K562 (cell line): ENCODE data around the gene KCNK1. TPM values are rescaled to one million over a fixed set of nuclear protein-coding genes. Genes with fewer than 3 reads are reported as not detected.

Source experiments
- ATAC-seq: fragments of 200-7000 bp; cut with Tn5 transposase; 3 replicates; pipeline ENCODE4 v1.9.1; 2020; ENCODE audit warnings: moderate library complexity
- BruUV-seq: library from RNA; stranded (reverse); fragments of 400-500 nt; replicated peaks from 2 replicates; lab custom pipeline; 2021; lab: Mats Ljungman, UMichigan
- CTCF ChIA-PET: fragments of 300-600 bp; formaldehyde crosslinking; extraction: SDS; loops from one replicate; lab custom pipeline; 2021; ENCODE audit warnings: low intra/inter-chr PET ratio; lab: Yijun Ruan, JAX
- POLR2A ChIA-PET: fragments of 300-600, 350-650 bp; sonication (Branson Sonifier 250); formaldehyde crosslinking; extraction: SDS; loops from one replicate; lab custom pipeline; 2021; ENCODE audit warnings: antibody characterized with exemption, inconsistent platforms; lab: Yijun Ruan, JAX
- DNase-seq, 4 experiments: peaks; one replicate each; pipeline versions ENCODE4 v3.0.0 to v3.0.0-alpha.2; 2011 to 2018; ENCODE audit warnings: low spot score in 3 of 4, mixed read lengths in 3 of 4; ENCODE audit errors: extremely low read depth in 1 of 4
- FAIRE-seq: peaks from 2 replicates; lab custom pipeline; 2011; peaks lifted over from hg19 to GRCh38; lab: Jason Lieb, UNC
- H2AFZ ChIP-seq: 2 replicates; pipeline ENCODE4 v1.6.0; 2011; ENCODE audit warnings: low read depth, low read length, control low read depth, inconsistent platforms
- H3K27ac ChIP-seq: fragments of 200-600 bp; 3 replicates; pipeline ENCODE4 v1.8.0; 2011; ENCODE audit warnings: low read depth, mild to moderate bottlenecking, control low read depth, inconsistent platforms, low read length, moderate library complexity, mixed read lengths; ENCODE audit errors: extremely low read depth
- H3K27me3 ChIP-seq, 2 experiments: fragments of 300-600 bp in 1 of 2; 2 replicates in 1 of 2; 3 replicates in 1 of 2; pipeline versions ENCODE4 v1.6.0 to v1.8.0; 2011; ENCODE audit warnings: inconsistent platforms in 2 of 2, low read length in 2 of 2, mild to moderate bottlenecking in 1 of 2, mixed read lengths in 1 of 2, moderate library complexity in 1 of 2; ENCODE audit not compliant: control insufficient read depth in 2 of 2, insufficient read depth in 2 of 2
- H3K36me3 ChIP-seq: fragments of 300-600 bp; 3 replicates; pipeline ENCODE4 v1.8.0; 2011; ENCODE audit warnings: mild to moderate bottlenecking, low read length, inconsistent platforms; ENCODE audit not compliant: control insufficient read depth, insufficient read depth
- H3K4me1 ChIP-seq, 2 experiments: fragments of 200-600 bp in 1 of 2; replicated peaks in 1 of 2; 2 replicates in 1 of 2; 3 replicates in 1 of 2; pipeline versions ENCODE4 v1.5.1 to v1.8.0; 2011; ENCODE audit warnings: inconsistent platforms in 2 of 2, low read length in 2 of 2, mild to moderate bottlenecking in 1 of 2, mixed read lengths in 1 of 2, moderate library complexity in 1 of 2; ENCODE audit not compliant: control insufficient read depth in 2 of 2, insufficient read depth in 2 of 2
- H3K4me2 ChIP-seq: 2 replicates; pipeline ENCODE4 v1.6.1; 2011; ENCODE audit warnings: low read length, control low read depth, inconsistent platforms, mixed read lengths; ENCODE audit not compliant: insufficient read depth
- H3K4me3 ChIP-seq: fragments of 200-600 bp; sonication (generic), shearing (Covaris generic); 2 replicates; pipeline ENCODE4 v1.5.1; 2016; ENCODE audit warnings: control low read depth, inconsistent platforms
- H3K79me2 ChIP-seq: fragments of 200-600 bp; 3 replicates; pipeline ENCODE4 v1.8.0; 2011; ENCODE audit warnings: low read length, inconsistent platforms; ENCODE audit not compliant: control insufficient read depth, insufficient read depth
- H3K9ac ChIP-seq, 2 experiments: 2 replicates each; pipeline versions ENCODE4 v1.6.0 to v1.6.1; 2011; ENCODE audit warnings: low read depth in 2 of 2, low read length in 2 of 2, control low read depth in 1 of 2, inconsistent platforms in 1 of 2, mild to moderate bottlenecking in 1 of 2, mixed read lengths in 1 of 2; ENCODE audit not compliant: insufficient read depth in 1 of 2
- H3K9me1 ChIP-seq: one replicate; pipeline ENCODE4 v1.6.0; 2011; ENCODE audit warnings: inconsistent platforms, mild to moderate bottlenecking, low read length, moderate library complexity; ENCODE audit not compliant: control insufficient read depth, insufficient read depth
- H3K9me3 ChIP-seq: replicated peaks from 2 replicates; pipeline ENCODE4 v1.5.1; 2011; ENCODE audit warnings: low read depth, low read length, inconsistent platforms; ENCODE audit not compliant: control insufficient read depth, insufficient read depth
- H4K20me1 ChIP-seq: replicated peaks from 2 replicates; pipeline ENCODE4 v1.6.1; 2011; ENCODE audit warnings: low read length, inconsistent platforms, mixed read lengths; ENCODE audit not compliant: control insufficient read depth, insufficient read depth
- L3MBTL2 ChIP-seq: fragments of 450-650 bp; IDR thresholded peaks from 2 replicates; pipeline ENCODE4 v1.6.1; 2016; ENCODE audit warnings: mild to moderate bottlenecking, moderate library complexity
- MGA ChIP-seq: fragments of 450-650 bp; IDR thresholded peaks from 2 replicates; pipeline ENCODE4 v1.6.1; 2016; ENCODE audit warnings: mild to moderate bottlenecking, moderate library complexity
- NRF1 ChIP-seq, 2 experiments: fragments of 450-650 bp; IDR thresholded peaks in 1 of 2; conservative IDR thresholded peaks in 1 of 2; 2 replicates each; pipeline ENCODE4 v1.6.1; 2014; ENCODE audit warnings: mild to moderate bottlenecking in 2 of 2
- RBM15 ChIP-seq: fragments of 200-400 bp; formaldehyde crosslinking; IDR thresholded peaks from 2 replicates; pipeline ENCODE4 v1.6.1; 2018; ENCODE audit warnings: mild to moderate bottlenecking, low read length, moderate library complexity; ENCODE audit not compliant: insufficient read depth
- ZNF280B ChIP-seq: fragments of 250-450 bp; sonication (Bioruptor Pico); IDR thresholded peaks from 2 replicates; pipeline ENCODE4 v1.5.1; 2021; ENCODE audit warnings: mild to moderate bottlenecking
- WGBS: fragments of 100-300 bp; shearing (Covaris generic); methylation state at CpG from one replicate; pipeline ENCODE4 v1.1.6; 2016; ENCODE audit warnings: low coverage, mixed read lengths; ENCODE audit not compliant: insufficient coverage; ENCODE audit errors: missing lambda C conversion rate; 5-methylcytosine and 5-hydroxymethylcytosine counted together
- in situ Hi-C: fragments of 300-500 bp; cut with MboI; formaldehyde crosslinking; loops from 4 replicates; pipeline ENCODE4 v1.15.0; 2018; ENCODE audit warnings: inconsistent platforms, mixed read lengths
- intact Hi-C: fragments of 100-400 bp; cut with micrococcal nuclease; formaldehyde crosslinking; loops from 2 replicates; pipeline ENCODE4 v1.14.2; 2022
- polyA plus RNA-seq, 8 experiments: library from polyadenylated mRNA; depleted of rRNA in 4 of 8; stranded (reverse) in 5 of 8; unstranded in 3 of 8; fragments of >200 nt; fragmentation: Nextera tagmentation in 2 of 8; fragmentation: Illumina TruSeq in 1 of 8; extraction: Ambion mirVana in 2 of 8; extraction: Trizol in 1 of 8; gene quantifications; 2 replicates each; pipeline versions ENCODE4 v1.2.1 to v1.2.3, GENCODE V29; 2011 to 2014; ENCODE audit warnings: inconsistent platforms in 1 of 8, missing spikeins in 1 of 8
- total RNA-seq, 7 experiments: library from RNA; depleted of rRNA in 6 of 7; stranded (reverse); fragments of >200 nt in 6 of 7; fragmentation: Illumina TruSeq in 2 of 7; extraction: Trizol in 2 of 7; gene quantifications; 2 replicates each; pipeline versions ENCODE4 v1.2.1 to v1.2.3, GENCODE V29; 2011 to 2021; ENCODE audit warnings: low replicate concordance in 1 of 7
- TF ChIP-seq, protein P1 (sequence below): sonication (generic); formaldehyde crosslinking; IDR thresholded peaks from 2 replicates; pipeline ENCODE4 v1.8.1; 2023; ENCODE audit warnings: mild to moderate bottlenecking, missing genetic modification reagents
- TF ChIP-seq, protein P2 (sequence below): fragments of 250-450 bp; sonication (Bioruptor Pico); IDR thresholded peaks from 2 replicates; pipeline ENCODE4 v1.8.0; 2021; ENCODE audit warnings: moderate library complexity, mild to moderate bottlenecking, inconsistent platforms

KCNK1 gene
- total and polyA plus RNA-seq, 9 of the 15 experiments (the other 6 are each of a cell fraction or from before 2014, with no cell fraction given) = 3.1 to 22.7 (median 6.0) TPM

- Histone ChIP-seq H3K79me2 (no peaks in the 10 kb centered on the region), H3K4me2 (no peak overlapping the region), H3K27ac (no peak overlapping the region), H2AFZ (no peak overlapping the region), H4K20me1 (no peaks in the 10 kb centered on the region), H3K4me3 (no peak overlapping the region), H3K27me3 (no peaks in the 10 kb centered on the region), H3K9ac (no peak overlapping the region), H3K4me1 (peaks cover 0 to 6% of the 10 kb centered on the region in 2 experiments; a peak in 2 of 5 replicates), H3K9me1 (no peaks in the 10 kb centered on the region), H3K9me3 (peaks cover 10% of the 10 kb centered on the region), H3K36me3 (no peaks in the 10 kb centered on the region)
- BruUV-seq = no TSS peak
- POLR2A ChIA-PET = no interaction called here
- WGBS = 22% methylated on average over 4 of the region's 4 CpGs
- in situ Hi-C loops = no loop called here
- no peak for DNase-seq
- CTCF ChIA-PET = no interaction called here
- no peak for ATAC-seq
- intact Hi-C loops = no loop called here
- FAIRE-seq = no peak
- no peak for TF ChIP-seq L3MBTL2
- no peak for TF ChIP-seq ZNF280B (CRISPR knock-in tag)
- TF ChIP-seq RBM15 = no peak
- TF ChIP-seq NRF1 (conservative IDR thresholded peaks at IDR 0.05 in 1 of 2, IDR thresholded peaks at IDR 0.05 in 1 of 2) = no peak
- TF ChIP-seq, protein P1, sequence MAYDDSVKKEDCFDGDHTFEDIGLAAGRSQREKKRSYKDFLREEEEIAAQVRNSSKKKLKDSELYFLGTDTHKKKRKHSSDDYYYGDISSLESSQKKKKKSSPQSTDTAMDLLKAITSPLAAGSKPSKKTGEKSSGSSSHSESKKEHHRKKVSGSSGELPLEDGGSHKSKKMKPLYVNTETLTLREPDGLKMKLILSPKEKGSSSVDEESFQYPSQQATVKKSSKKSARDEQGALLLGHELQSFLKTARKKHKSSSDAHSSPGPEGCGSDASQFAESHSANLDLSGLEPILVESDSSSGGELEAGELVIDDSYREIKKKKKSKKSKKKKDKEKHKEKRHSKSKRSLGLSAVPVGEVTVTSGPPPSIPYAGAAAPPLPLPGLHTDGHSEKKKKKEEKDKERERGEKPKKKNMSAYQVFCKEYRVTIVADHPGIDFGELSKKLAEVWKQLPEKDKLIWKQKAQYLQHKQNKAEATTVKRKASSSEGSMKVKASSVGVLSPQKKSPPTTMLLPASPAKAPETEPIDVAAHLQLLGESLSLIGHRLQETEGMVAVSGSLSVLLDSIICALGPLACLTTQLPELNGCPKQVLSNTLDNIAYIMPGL = no peak
- TF ChIP-seq, protein P2, sequence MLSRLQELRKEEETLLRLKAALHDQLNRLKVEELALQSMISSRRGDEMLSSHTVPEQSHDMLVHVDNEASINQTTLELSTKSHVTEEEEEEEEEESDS (CRISPR knock-in tag) = no peak
- no peak for TF ChIP-seq MGA
Measured at GRCh38 chr1:233714631-233715217, 100.8 kb downstream of the KCNK1 start.
